ENCODE data around the gene FMO3.

FMO3 gene

GRCh38 chr1:171160639-171161354, 70.1 kb downstream of the FMO3 start:
- DNase-seq: no peak

- no peak for DNase-seq
These were observed 70.7 kb downstream of the FMO3 start for GRCh38 chr1:171161431-171161830.

- DNase-seq: no peak
These were observed 75.7 kb downstream of the FMO3 start for GRCh38 chr1:171166361-171166760.

Data from fibroblast of skin of right quadriceps (primary cell).